Activated naive CD8-positive, alpha-beta T cell treated with anti-CD3 and anti-CD28 coated beads, Interleukin-2, amount 10 ng/mL, durations not matched to agents 7 days and 5 days (primary cell): ENCODE measurements around the gene OBSCN. TPM values are rescaled to one million over a fixed set of nuclear protein-coding genes. Genes with fewer than 3 reads are reported as not detected.

ENCODE experiments used
- ATAC-seq: fragments of 150-1000 bp; cut with Tn5 transposase; one replicate; pipeline ENCODE4 v1.10.0; 2021; ENCODE audit warnings: low read depth, moderate library complexity
- POLR2A ChIA-PET: fragments of 350-600 bp; sonication (Branson Sonifier 250); formaldehyde crosslinking; loops from one replicate; lab custom pipeline; 2021; ENCODE audit warnings: antibody characterized with exemption; lab: Charles Lee
- DNase-seq: peaks from one replicate; pipeline ENCODE4 v3.0.0; 2021
- H3K27ac Mint-ChIP-seq: one replicate; pipeline ENCODE4 v1.8.0; 2022; ENCODE audit warnings: mild to moderate bottlenecking, mixed read lengths
- H3K27me3 Mint-ChIP-seq: one replicate; pipeline ENCODE4 v1.8.0; 2022; ENCODE audit warnings: mild to moderate bottlenecking, moderate library complexity, mixed read lengths
- H3K36me3 Mint-ChIP-seq: one replicate; pipeline ENCODE4 v1.8.0; 2021; ENCODE audit warnings: mild to moderate bottlenecking, mixed read lengths
- H3K4me1 Mint-ChIP-seq: one replicate; pipeline ENCODE4 v1.8.0; 2021; ENCODE audit warnings: mixed read lengths
- H3K4me3 Mint-ChIP-seq: one replicate; pipeline ENCODE4 v1.8.0; 2022; ENCODE audit warnings: mild to moderate bottlenecking, moderate library complexity, mixed read lengths
- H3K9me3 Mint-ChIP-seq: one replicate; pipeline ENCODE4 v1.8.0; 2021; ENCODE audit warnings: mixed read lengths
- microRNA-seq: library from miRNA; unstranded; fragments of <30 nt; microRNA quantifications from one replicate; pipeline ENCODE4 v1.2.0, GENCODE V29; 2022
- total RNA-seq, 2 experiments: library from RNA; stranded (reverse); gene quantifications; one replicate each; pipeline ENCODE4 v1.2.3, GENCODE V29; 2021

Gene OBSCN
- total RNA-seq, 2 experiments from 2014 or later: 44.3 to 44.7 TPM

GRCh38 chr1:228417061-228417460 is 209.2 kb downstream of the OBSCN start:
- DNase-seq (no peak), ATAC-seq (no peak)
- POLR2A ChIA-PET: no interaction called here
- no peaks in the 10 kb centered on the region for H3K9me3 Mint-ChIP-seq
- H3K36me3 Mint-ChIP-seq: peaks cover 2% of the 10 kb centered on the region
- H3K27ac Mint-ChIP-seq: no peak overlapping the region
- peaks cover 14% of the 10 kb centered on the region for H3K27me3 Mint-ChIP-seq
- peak overlapping the region; percentile 92 for H3K4me3 Mint-ChIP-seq
- peaks cover 19% of the 10 kb centered on the region for H3K4me1 Mint-ChIP-seq

DNA sequence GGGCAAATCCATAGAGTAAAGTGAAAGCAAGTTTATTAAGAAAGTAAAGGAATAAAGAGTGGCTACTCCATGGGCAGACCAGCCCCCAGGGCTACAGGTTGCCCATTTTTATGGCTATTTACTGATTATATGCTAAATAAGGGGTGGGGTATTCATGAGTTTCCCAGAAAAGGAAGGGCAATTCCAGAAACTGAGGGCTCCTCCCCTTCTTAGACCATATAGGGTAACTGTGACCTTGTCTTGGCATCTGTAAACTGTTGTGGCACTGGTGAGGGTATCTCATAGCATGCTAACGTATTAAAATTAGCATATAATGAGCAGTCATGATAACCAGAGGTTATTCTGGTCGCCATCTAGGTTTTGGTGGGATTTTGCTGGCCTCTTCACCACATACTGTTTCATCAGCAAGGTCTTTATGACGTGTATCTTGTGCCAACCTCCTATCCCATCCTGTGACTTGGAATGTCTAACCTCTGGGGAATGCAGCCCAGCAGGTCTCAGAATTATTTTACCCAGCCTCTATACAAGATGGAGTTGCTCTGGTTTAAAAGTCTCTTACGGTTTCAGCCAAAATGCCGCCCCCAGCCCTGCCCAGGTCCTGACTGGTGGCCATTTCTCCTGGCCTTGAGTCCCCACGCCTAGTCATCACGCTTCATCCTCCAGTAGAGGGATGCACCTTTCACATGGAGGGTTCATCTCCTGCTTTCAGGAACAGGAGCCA is 209.8 kb downstream of the OBSCN start:
- DNase-seq: no peak
- Mint-ChIP-seq H3K36me3 (peaks cover 2% of the 10 kb centered on the region), H3K27me3 (peaks cover 14% of the 10 kb centered on the region), H3K4me3 (no peak overlapping the region), H3K4me1 (peaks cover 19% of the 10 kb centered on the region), H3K27ac (no peak overlapping the region), H3K9me3 (no peaks in the 10 kb centered on the region)
- ATAC-seq: no peak
- POLR2A ChIA-PET: interaction anchor here (0.7 kb wide), 1 partner anchor 11 kb away, joined by 3 read pairs; no protein-coding TSS in a partner anchor

GRCh38 chr1:228420968-228421826 is 213.4 kb downstream of the OBSCN start:
- Mint-ChIP-seq H3K4me3 (no peak overlapping the region), H3K4me1 (peaks cover 9% of the 10 kb centered on the region), H3K27ac (no peak overlapping the region), H3K27me3 (peaks cover 14% of the 10 kb centered on the region), H3K9me3 (no peaks in the 10 kb centered on the region), H3K36me3 (peaks cover 2% of the 10 kb centered on the region)
- ATAC-seq (no peak), DNase-seq (no peak)
- POLR2A ChIA-PET: interaction anchor here (1.4 kb wide), 1 partner anchor 15 kb away, joined by 5 read pairs; the partner anchor contains the start of gene TRIM11

DNA sequence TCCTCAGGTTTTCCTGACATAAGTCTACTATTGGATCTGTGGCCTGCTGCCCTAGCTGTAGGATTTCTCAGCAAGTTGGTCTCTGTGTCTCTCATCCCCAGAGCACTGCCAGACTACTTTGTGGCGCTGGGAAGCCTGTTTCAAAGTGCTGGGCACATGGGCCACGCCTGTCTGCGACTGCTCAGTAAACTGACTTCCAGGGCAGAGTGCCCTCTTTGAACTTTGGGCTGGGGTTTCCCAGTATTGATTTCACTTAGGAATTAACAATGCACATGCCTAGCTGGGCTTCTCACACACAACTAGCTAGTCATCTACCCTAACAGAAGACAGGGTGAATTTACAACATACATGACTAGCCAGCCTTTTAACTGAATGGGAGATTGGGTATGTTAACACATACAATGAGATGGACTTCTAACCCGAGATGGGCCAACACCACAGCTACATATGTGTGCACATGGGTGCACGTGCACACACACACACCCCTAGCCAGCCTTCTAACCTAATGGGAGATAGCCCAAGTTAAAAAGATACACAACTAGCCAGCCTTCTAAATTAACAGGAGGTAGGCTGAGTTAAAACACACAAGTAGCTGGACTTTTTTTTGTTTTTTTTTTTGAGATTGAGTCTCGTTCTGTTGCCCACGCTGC is 215.7 kb downstream of the OBSCN start:
- ATAC-seq: no peak
- peaks cover 2% of the 10 kb centered on the region for H3K36me3 Mint-ChIP-seq
- peaks cover 6% of the 10 kb centered on the region for H3K4me1 Mint-ChIP-seq
- peaks cover 18% of the 10 kb centered on the region for H3K27me3 Mint-ChIP-seq
- POLR2A ChIA-PET: interaction anchor here (0.7 kb wide), 1 partner anchor 14 kb away, joined by 3 read pairs; no protein-coding TSS in a partner anchor
- no peak for DNase-seq
- no peak overlapping the region for H3K4me3 Mint-ChIP-seq
- H3K9me3 Mint-ChIP-seq: no peaks in the 10 kb centered on the region
- no peak overlapping the region for H3K27ac Mint-ChIP-seq

DNA sequence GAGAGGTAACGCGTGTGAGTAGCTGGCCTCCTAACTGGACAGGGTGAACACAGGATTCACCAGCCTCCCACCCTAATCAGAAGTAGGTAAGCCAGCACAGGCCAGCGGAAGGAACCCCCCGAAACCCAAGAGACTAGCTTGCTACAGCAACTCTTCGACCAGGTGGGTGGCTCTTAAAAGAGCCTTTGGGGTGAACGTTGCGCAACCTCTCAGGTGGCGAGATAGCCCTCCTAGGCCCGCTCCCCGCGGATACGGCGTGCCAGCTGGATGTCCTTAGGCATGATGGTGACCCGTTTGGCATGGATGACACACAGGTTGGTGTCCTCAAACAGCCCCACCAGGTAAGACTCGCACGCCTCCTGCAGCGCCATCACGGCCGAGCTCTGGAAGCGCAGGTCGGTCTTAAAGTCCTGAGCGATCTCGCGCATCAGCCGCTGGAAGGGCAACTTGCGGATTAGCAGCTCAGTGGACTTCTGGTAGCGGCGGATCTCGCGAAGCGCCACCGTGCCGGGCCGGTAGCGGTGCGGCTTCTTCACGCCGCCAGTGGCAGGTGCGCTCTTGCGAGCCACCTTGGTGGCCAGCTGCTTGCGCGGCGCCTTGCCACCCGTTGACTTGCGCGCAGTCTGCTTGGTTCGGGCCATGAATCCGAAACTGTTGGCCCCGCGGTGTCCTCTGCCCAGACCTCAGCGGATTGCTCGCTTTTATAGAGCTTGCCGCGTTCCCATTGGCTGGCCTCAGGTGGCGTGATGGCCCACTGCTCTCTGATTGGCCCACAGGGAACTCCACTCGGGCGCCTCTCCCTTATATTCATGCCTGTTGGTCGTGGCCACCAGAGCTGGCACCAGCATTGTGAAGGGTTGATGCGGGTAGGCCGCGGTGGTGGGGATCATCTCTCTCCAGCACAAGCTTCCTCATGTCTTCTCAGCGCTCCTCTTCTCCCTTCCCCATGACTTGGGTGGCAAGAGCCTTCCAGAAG is 217.1 kb downstream of the OBSCN start:
- no peak overlapping the region for H3K27ac Mint-ChIP-seq
- peaks cover 6% of the 10 kb centered on the region for H3K4me1 Mint-ChIP-seq
- H3K4me3 Mint-ChIP-seq: no peak overlapping the region
- POLR2A ChIA-PET: interaction anchor here (0.9 kb wide), 1 partner anchor 20 kb away, joined by 3 read pairs; no protein-coding TSS in a partner anchor
- DNase-seq (no peak), ATAC-seq (no peak)
- no peaks in the 10 kb centered on the region for H3K9me3 Mint-ChIP-seq
- peaks cover 2% of the 10 kb centered on the region for H3K36me3 Mint-ChIP-seq
- peaks cover 16% of the 10 kb centered on the region for H3K27me3 Mint-ChIP-seq

GRCh38 chr1:228426518-228427175 is 218.8 kb downstream of the OBSCN start:
- Mint-ChIP-seq H3K4me3 (no peak overlapping the region), H3K27ac (no peak overlapping the region), H3K36me3 (no peaks in the 10 kb centered on the region), H3K9me3 (no peaks in the 10 kb centered on the region), H3K27me3 (peaks cover 24% of the 10 kb centered on the region), H3K4me1 (no peaks in the 10 kb centered on the region)
- no peak for ATAC-seq
- POLR2A ChIA-PET: no interaction called here
- DNase-seq: no peak

GRCh38 chr1:228428412-228428811 is 220.6 kb downstream of the OBSCN start:
- Mint-ChIP-seq H3K27me3 (peaks cover 29% of the 10 kb centered on the region), H3K27ac (no peak overlapping the region), H3K4me1 (no peaks in the 10 kb centered on the region), H3K9me3 (no peaks in the 10 kb centered on the region), H3K4me3 (no peak overlapping the region), H3K36me3 (no peaks in the 10 kb centered on the region)
- no peak for DNase-seq
- no peak for ATAC-seq
- POLR2A ChIA-PET: no interaction called here

Small RNAs within 50 kb of the gene (microRNA-seq; reads per million reads assigned to microRNA genes)
- gene MIR6742: not detected

Other genes with a start within 250 kb of the OBSCN start
- not detected for gene WNT3A, start 201.0 kb upstream of the OBSCN start, total RNA-seq
- gene ARF1, start 125.3 kb upstream of the OBSCN start, total RNA-seq: 100 to 1,000 TPM; 266 to 284 TPM
- 10 to 100 TPM; 25.2 to 29.2 TPM for gene C1orf35, start 104.7 kb upstream of the OBSCN start, total RNA-seq
- 10 to 100 TPM; 53.6 to 53.7 TPM for gene MRPL55, start 98.7 kb upstream of the OBSCN start, total RNA-seq
- gene GUK1, start 67.8 kb upstream of the OBSCN start, total RNA-seq: 100 to 1,000 TPM; 289 to 327 TPM
- 1 to 10 TPM; 6.2 to 7.7 TPM for gene GJC2, start 58.1 kb upstream of the OBSCN start, total RNA-seq
- 10 to 100 TPM in 1 of 2 experiments, 1 to 10 TPM in 1; 9.7 to 12.2 TPM for gene IBA57, start 42.2 kb upstream of the OBSCN start, total RNA-seq
- gene TRIM11, start 198.8 kb downstream of the OBSCN start, total RNA-seq: 10 to 100 TPM; 66.6 to 73.2 TPM
- 1 to 10 TPM; 3.4 to 4.3 TPM for gene TRIM17, start 208.8 kb downstream of the OBSCN start, total RNA-seq